GM19463 (cell line): ENCODE results near the gene PHLDA2.
"Not testable (repeated sequence)": the region's sequence is repeated elsewhere in the genome, so short reads cannot be mapped to it uniquely, and the experiment has no call there.

Experiments
- ATAC-seq: cut with Tn5 transposase; IDR thresholded peaks from one replicate; pipeline ENCODE4 v1.9.1; 2021; ENCODE audit warnings: mild to moderate bottlenecking, moderate library complexity; ENCODE audit not compliant: unreplicated experiment

PHLDA2 gene

GRCh38 chr11:2916114-2916891, 12.9 kb downstream of the PHLDA2 start:
- no peak for ATAC-seq

GRCh38 chr11:2915473-2915872, 13.7 kb downstream of the PHLDA2 start:
- ATAC-seq: no peak

GRCh38 chr11:2914455-2915195, 14.6 kb downstream of the PHLDA2 start:
- ATAC-seq: no peak

GRCh38 chr11:2913776-2914175, 15.4 kb downstream of the PHLDA2 start:
- ATAC-seq: no peak

GRCh38 chr11:2913019-2913431, 16.2 kb downstream of the PHLDA2 start:
- ATAC-seq: no peak

GRCh38 chr11:2912498-2912897, 16.7 kb downstream of the PHLDA2 start:
- no peak for ATAC-seq

DNA sequence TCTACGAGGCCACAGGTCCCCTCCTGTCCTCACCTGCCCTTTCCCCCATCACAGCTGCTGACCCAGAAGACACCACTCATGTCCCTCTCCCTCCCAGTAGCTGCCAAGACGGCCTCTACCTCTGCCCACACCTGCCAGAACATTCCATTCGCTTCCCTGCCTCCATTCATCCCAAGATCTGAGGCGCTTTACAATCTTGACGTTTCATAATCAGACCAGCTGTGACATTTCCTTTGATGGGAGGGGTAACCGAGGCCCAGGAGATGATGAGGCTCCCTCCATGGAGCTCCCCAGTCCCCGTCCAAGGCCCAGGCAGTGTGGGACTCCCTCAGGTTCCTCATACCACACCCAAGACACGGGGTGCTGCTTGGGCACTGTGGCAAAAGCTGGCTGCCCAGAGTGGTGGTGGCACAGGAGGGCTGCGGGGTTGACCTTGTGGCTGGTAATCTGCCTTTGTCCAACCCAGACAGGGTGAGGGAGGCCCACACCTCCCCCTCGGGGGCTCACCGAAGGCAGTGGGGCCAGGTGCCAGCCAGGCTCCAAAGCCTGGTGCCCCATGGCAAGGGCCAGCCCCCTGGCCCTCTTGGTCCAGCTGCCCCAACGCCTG, 17.3 kb downstream of the PHLDA2 start:
- no peak for ATAC-seq

DNA sequence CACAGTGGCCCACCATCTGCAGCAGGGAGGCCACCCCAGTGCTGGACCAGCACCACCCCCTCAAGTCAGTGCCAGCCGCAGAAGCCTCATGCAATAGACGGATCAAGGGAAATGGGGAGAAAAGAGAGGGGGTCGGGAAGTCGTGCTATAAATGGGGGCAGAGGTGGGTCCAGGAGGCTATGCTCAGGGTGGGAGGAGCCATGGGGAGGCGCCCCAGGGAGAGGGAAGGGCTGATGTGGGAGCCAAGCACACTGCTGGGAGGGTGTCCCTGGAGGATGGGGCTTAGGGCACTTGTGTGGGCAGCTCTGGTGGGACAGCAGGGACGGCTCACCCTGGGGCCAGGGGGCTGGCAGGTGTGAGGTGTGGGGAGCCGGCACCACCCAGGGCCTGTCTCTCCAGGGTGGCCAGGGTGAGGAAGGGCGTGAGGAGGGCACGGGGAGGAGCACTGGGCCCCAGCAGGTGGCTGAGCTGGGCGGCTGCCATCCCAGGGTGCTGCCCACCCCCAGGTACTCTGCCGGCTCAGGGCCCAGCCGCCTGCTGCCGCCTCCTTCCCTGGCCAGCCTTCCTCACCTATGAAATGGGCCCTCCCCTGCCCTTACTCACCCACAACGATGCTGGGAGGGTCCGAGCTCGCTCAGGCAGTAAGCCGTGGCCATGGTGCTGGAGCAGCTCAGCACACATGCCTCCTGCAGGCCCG, 18.0 kb downstream of the PHLDA2 start:
- ATAC-seq: no peak

- ATAC-seq: no peak
Observed at GRCh38 chr11:2910401-2910955, 18.7 kb downstream of the PHLDA2 start.

- ATAC-seq: no peak
Observed at GRCh38 chr11:2909133-2909902, 19.9 kb downstream of the PHLDA2 start.

- ATAC-seq: no peak
Observed at GRCh38 chr11:2908130-2908529, 21.1 kb downstream of the PHLDA2 start.

DNA sequence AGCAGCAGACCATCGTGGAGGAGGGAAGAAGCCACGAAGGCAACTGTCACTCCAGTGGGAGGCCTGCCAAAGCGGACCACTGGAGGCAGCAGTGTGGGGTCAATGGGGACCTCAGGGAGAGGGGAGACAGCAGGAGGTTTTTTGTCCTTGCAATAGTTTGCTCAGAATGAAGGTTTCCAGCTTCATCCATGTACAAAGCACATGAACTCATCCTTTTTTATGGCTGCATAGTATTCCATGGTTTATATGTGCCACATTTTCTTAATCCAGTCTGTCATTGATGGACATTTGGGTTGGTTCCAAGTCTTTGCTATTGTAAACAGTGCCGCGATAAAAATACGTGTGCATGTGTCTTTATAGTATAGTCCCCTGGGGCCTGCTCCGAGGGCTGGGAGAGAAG, 23.9 kb downstream of the PHLDA2 start:
- not testable (repeated sequence) for ATAC-seq

GRCh38 chr11:2904153-2905052, 24.8 kb downstream of the PHLDA2 start:
- ATAC-seq: no peak

DNA sequence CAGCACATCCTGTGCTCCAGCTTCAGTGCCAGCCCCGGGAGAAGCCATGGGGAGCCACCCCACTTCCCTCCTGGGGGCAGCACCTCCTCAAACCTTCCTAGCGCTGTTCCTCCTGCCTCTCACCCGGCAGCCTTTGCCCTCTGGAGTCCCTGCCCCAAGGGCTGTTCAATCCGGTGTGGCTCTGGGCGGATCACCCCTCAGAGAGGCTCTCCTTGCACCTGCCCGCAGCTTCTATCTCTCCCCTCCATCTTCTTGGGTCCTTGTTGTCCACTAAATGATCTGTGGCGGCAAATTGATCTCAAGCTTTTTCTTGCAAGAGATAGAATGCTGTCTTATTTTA, 25.6 kb downstream of the PHLDA2 start:
- ATAC-seq: no peak

DNA sequence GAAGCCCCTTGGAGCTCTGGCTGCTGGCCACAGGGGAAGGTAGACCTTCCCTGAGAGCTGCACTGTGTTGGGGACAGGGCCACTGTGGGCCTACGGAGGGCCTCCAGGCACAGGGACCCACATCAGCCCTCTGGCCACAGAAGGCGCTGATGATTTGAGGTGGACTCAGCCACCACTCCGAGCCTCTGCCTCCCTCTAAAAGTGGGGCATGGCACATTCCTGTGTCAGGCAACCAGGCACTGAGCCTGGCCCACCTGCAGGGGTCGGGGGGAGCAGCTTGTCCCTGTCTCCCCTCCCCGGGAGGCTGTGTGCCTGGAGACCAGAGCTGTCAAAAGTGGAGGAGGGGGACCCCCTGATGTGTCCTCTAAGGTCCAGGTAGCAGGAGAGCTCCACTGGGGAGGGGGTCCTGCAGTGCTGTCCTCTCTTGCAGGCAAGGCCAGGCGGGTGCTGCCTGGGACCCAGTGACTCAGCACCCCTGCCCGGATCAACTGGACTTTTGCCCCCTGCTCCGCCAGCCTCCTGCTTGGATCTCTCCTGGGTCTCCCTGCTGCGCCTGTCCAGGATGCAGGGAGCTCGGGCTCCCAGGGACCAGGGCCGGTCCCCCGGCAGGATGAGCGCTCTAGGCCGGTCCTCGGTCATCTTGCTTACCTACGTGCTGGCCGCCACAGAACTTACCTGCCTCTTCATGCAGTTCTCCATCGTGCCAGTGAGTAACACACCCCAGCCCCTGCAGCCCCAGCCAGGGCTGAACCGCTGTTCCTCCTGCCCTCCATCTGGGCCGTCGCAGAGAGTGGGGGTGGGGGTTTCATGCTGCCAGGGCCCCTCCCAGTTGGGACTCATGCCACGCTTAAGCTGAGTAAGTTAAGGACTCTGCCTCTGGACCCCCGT, 26.2 kb downstream of the PHLDA2 start:
- ATAC-seq: no peak

GRCh38 chr11:2901854-2902783, 27.1 kb downstream of the PHLDA2 start:
- ATAC-seq: peak; percentile 95

DNA sequence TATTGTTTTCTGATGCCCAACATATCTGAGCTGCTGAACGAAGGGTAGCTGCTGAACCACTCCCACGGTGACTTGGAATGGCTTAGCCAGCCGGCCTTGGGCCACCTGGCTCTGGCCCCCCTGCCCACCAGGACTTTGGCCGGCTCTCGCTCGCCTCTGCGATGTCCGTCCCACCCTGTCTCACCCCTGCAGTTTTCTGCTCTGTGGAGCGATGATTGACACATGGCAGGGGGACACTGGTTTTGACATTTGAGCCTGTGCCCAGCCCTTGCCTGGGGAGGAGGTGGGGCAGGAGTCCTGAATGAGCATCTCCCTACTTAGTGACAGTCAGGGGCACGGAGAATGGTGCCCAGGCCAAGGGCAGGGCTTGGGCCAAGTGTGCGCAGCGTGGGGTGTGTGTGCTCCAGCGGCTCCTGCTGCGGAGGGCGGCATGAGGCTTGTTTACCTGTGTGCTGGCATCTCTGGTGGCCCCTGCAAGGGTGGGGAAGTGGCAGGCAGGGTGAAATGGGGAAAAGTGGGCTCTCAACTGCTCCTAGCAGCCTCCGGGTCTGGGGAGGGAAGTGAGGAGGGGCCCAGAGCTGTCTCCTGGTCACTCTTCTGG, 27.9 kb downstream of the PHLDA2 start:
- ATAC-seq: no peak
